ENCODE data around the gene BNC2. TPM values are rescaled to one million over a fixed set of nuclear protein-coding genes. Genes with fewer than 3 reads are reported as not detected.

BNC2 gene
- total RNA-seq, 1 experiment from 2014 or later: 43.6 TPM

GRCh38 chr9:16361939-16362338, 508.5 kb downstream of the BNC2 start:
- Histone ChIP-seq H2BK120ac (ENCODE audit: low read depth, low read length, poor library complexity, severe bottlenecking) (no peak overlapping the region), H3T11ph (ENCODE audit: low read length) (no peak overlapping the region), H2BK15ac (ENCODE audit: low read depth, low read length) (no peak overlapping the region), H3K56ac (ENCODE audit: insufficient read length, low read depth, low read length) (no peak overlapping the region), H3K27ac (ENCODE audit: insufficient read length, low read depth, low read length) (no peak overlapping the region), H3K79me1 (ENCODE audit: insufficient read depth, low read depth, low read length, poor library complexity, severe bottlenecking) (no peaks in the 10 kb centered on the region), H4K91ac (ENCODE audit: insufficient read length, low read depth, low read length) (no peak overlapping the region), H3K4ac (ENCODE audit: low read depth, low read length) (no peak overlapping the region), H3K23ac (ENCODE audit: insufficient read length, low read depth, low read length) (no peak overlapping the region), H3K27me3 (ENCODE audit: insufficient read depth, low read length) (no peaks in the 10 kb centered on the region), H3K79me2 (ENCODE audit: insufficient read depth, low read length) (no peaks in the 10 kb centered on the region), H3K23me2 (ENCODE audit: insufficient read length, low read depth, low read length, poor library complexity, severe bottlenecking) (no peaks in the 10 kb centered on the region), H3K9ac (ENCODE audit: extremely low read depth, insufficient read length, low read length) (no peak overlapping the region), H3K4me2 (ENCODE audit: insufficient read depth, insufficient read length, low read length) (no peak overlapping the region), H2BK20ac (ENCODE audit: low read depth, low read length, poor library complexity, severe bottlenecking) (no peak overlapping the region), H3K18ac (ENCODE audit: insufficient read length, low read depth, low read length) (no peak overlapping the region), H2AK5ac (ENCODE audit: insufficient read length, low read length) (no peak overlapping the region), H3K4me1 (ENCODE audit: insufficient read depth, low read length) (no peaks in the 10 kb centered on the region; the same call in 1 of the 2 replicates), H4K5ac (ENCODE audit: insufficient read length, low read depth, low read length) (no peak overlapping the region), H2BK5ac (ENCODE audit: insufficient read length, low read length) (no peak overlapping the region), H4K8ac (replicated peaks; ENCODE audit: insufficient read length, low read depth, low read length) (no peak overlapping the region), H3K14ac (ENCODE audit: insufficient read depth, low read length) (no peak overlapping the region), H4K20me1 (ENCODE audit: control insufficient read depth, insufficient read depth, insufficient read length) (no peaks in the 10 kb centered on the region), H2BK12ac (ENCODE audit: insufficient read length, low read depth, low read length) (no peak overlapping the region), H2AFZ (ENCODE audit: low read length) (no peak overlapping the region), H3K9me3 (ENCODE audit: control insufficient read depth, low read depth, low read length) (no peaks in the 10 kb centered on the region)
- H3K4me3 Mint-ChIP-seq: no peak overlapping the region
- H3K27me3 Mint-ChIP-seq (ENCODE audit: low read depth): no peaks in the 10 kb centered on the region
- H3K36me3 Mint-ChIP-seq (ENCODE audit: insufficient read depth in 1 of 3, low read depth in 3 of 3): peaks cover 4 to 5% (median 5%) of the 10 kb centered on the region in 3 experiments; a peak in 6 of 7 replicates
- TF ChIP-seq CTCF (conservative IDR thresholded peaks at IDR 0.05): no peak
- no peak overlapping the region for H3K27ac Mint-ChIP-seq
- H3K4me1 Mint-ChIP-seq: peaks cover 6 to 11% of the 10 kb centered on the region in 2 experiments
- peaks cover 3 to 9% of the 10 kb centered on the region in 2 experiments; a peak in 3 of 5 replicates for H3K9me3 Mint-ChIP-seq
- peak; percentile 14 for DNase-seq

Measured in H9 (cell line).